CD4-positive, CD25-positive, alpha-beta regulatory T cell (primary cell): ENCODE data around the gene MC2R. TPM values are rescaled to one million over a fixed set of nuclear protein-coding genes. Genes with fewer than 3 reads are reported as not detected.
"Not testable (repeated sequence)": the region's sequence is repeated elsewhere in the genome, so short reads cannot be mapped to it uniquely, and the experiment has no call there.

Source experiments
- ATAC-seq, 2 donors: fragments of 150-1000 bp; cut with Tn5 transposase; one replicate each; pipeline ENCODE4 v1.10.0; 2021; ENCODE audit warnings: low read depth in 2 of 2, moderate number of reproducible peaks in 2 of 2, moderate library complexity in 1 of 2
- DNase-seq, 3 donors: peaks; one replicate each; pipeline versions ENCODE4 v3.0.0 to v3.0.0-alpha.2; 2012 to 2022; ENCODE audit warnings: mixed read lengths in 1 of 3
- H3K27ac ChIP-seq: one replicate; pipeline ENCODE4 v1.7.0; 2013; ENCODE audit warnings: mild to moderate bottlenecking, low read length; ENCODE audit not compliant: insufficient read depth, poor library complexity, severe bottlenecking
- H3K27me3 ChIP-seq: one replicate; pipeline ENCODE4 v1.7.0; 2013; ENCODE audit warnings: low read length; ENCODE audit not compliant: control insufficient read depth, insufficient read depth
- H3K36me3 ChIP-seq: one replicate; pipeline ENCODE4 v1.7.0; 2013; ENCODE audit warnings: mild to moderate bottlenecking, low read length, moderate library complexity; ENCODE audit not compliant: control insufficient read depth, insufficient read depth
- H3K4me1 ChIP-seq: 2 replicates; pipeline ENCODE4 v1.7.0; 2013; ENCODE audit warnings: mild to moderate bottlenecking, low read length; ENCODE audit not compliant: insufficient read depth, control insufficient read depth, poor library complexity, severe bottlenecking
- H3K4me3 ChIP-seq: one replicate; pipeline ENCODE4 v1.7.0; 2013; ENCODE audit warnings: low read depth, mild to moderate bottlenecking, low read length, moderate library complexity
- H3K9me3 ChIP-seq, 2 experiments: 1 replicate in 1 of 2; 2 replicates in 1 of 2; pipeline ENCODE4 v1.7.0; 2013; ENCODE audit warnings: low read length in 2 of 2, mild to moderate bottlenecking in 1 of 2, moderate library complexity in 1 of 2; ENCODE audit not compliant: control insufficient read depth in 2 of 2
- H3K27ac Mint-ChIP-seq, 3 donors: one replicate each; pipeline ENCODE4 v1.8.0; 2020 to 2022; ENCODE audit warnings: mild to moderate bottlenecking in 3 of 3, mixed read lengths in 3 of 3, moderate library complexity in 2 of 3
- H3K27me3 Mint-ChIP-seq: one replicate; pipeline ENCODE4 v1.8.0; 2022; ENCODE audit warnings: mild to moderate bottlenecking, mixed read lengths
- H3K36me3 Mint-ChIP-seq: one replicate; pipeline ENCODE4 v1.8.0; 2020; ENCODE audit warnings: mixed read lengths
- H3K4me1 Mint-ChIP-seq, 4 donors: one replicate each; pipeline ENCODE4 v1.8.0; 2020 to 2022; ENCODE audit warnings: mixed read lengths in 4 of 4, mild to moderate bottlenecking in 1 of 4
- H3K4me3 Mint-ChIP-seq, 4 donors: one replicate each; pipeline ENCODE4 v1.8.0; 2020 to 2022; ENCODE audit warnings: mild to moderate bottlenecking in 4 of 4, mixed read lengths in 4 of 4, moderate library complexity in 3 of 4
- H3K9me3 Mint-ChIP-seq, 7 donors: one replicate each; pipeline ENCODE4 v1.8.0; 2020 to 2022; ENCODE audit warnings: mixed read lengths in 7 of 7, mild to moderate bottlenecking in 3 of 7, moderate library complexity in 2 of 7
- polyA plus RNA-seq, 4 donors: library from polyadenylated mRNA; unstranded; fragments of 300-500 nt; fragmentation: Illumina TruSeq; gene quantifications; one replicate each; pipeline ENCODE4 v1.2.3, GENCODE V29; 2021
- total RNA-seq: library from RNA; stranded (reverse); gene quantifications from one replicate; pipeline ENCODE4 v1.2.3, GENCODE V29; 2022

Gene MC2R
- total and polyA plus RNA-seq, 5 donors from 2014 or later: not detected

DNA sequence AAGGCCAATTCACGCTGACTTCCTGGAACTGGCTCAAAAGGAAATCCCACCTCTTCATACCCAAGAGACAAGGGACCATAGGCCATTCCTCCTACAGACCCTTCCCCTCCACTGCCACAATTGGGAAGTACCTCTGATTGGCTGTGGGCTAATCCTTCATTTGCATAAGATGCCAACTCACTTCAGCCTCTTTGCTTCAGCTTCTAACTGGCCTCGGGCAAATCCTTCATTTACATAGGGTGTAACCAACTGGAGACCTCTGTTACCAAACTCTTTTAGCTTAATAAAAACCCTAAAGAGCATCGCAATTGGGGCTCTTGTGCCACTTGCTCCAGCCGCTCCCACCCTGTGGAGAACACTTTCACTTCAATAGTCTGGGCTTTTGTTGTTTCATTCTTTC, 38.2 kb downstream of the MC2R start:
- Mint-ChIP-seq H3K27me3 (peaks cover 4% of the 10 kb centered on the region), H3K4me3 (no peak overlapping the region), H3K4me1 (no peaks in the 10 kb centered on the region), H3K9me3 (peaks cover 0 to 1% (median 0%) of the 10 kb centered on the region in 7 donors), H3K27ac (no peak overlapping the region), H3K36me3 (no peaks in the 10 kb centered on the region)
- Histone ChIP-seq H3K9me3 (no peaks in the 10 kb centered on the region), H3K36me3 (no peaks in the 10 kb centered on the region), H3K4me3 (no peak overlapping the region), H3K27me3 (no peaks in the 10 kb centered on the region), H3K4me1 (no peaks in the 10 kb centered on the region), H3K27ac (no peak overlapping the region)
- ATAC-seq: no peak
- no peak for DNase-seq

- no peak for ATAC-seq
- H3K4me1 Mint-ChIP-seq: no peaks in the 10 kb centered on the region
- no peaks in the 10 kb centered on the region for H3K4me1 ChIP-seq
- peaks cover 0 to 1% (median 0%) of the 10 kb centered on the region in 7 donors for H3K9me3 Mint-ChIP-seq
- no peaks in the 10 kb centered on the region for H3K36me3 ChIP-seq
- H3K27ac ChIP-seq: no peak overlapping the region
- H3K27ac Mint-ChIP-seq: no peak overlapping the region
- peaks cover 14% of the 10 kb centered on the region for H3K27me3 Mint-ChIP-seq
- no peak overlapping the region for H3K4me3 Mint-ChIP-seq
- peaks cover 10% of the 10 kb centered on the region for H3K27me3 ChIP-seq
- no peak for DNase-seq
- H3K4me3 ChIP-seq: no peak overlapping the region
- no peaks in the 10 kb centered on the region for H3K36me3 Mint-ChIP-seq
- H3K9me3 ChIP-seq: no peaks in the 10 kb centered on the region
Observed at GRCh38 chr18:13874558-13874957, 40.8 kb downstream of the MC2R start.

DNA sequence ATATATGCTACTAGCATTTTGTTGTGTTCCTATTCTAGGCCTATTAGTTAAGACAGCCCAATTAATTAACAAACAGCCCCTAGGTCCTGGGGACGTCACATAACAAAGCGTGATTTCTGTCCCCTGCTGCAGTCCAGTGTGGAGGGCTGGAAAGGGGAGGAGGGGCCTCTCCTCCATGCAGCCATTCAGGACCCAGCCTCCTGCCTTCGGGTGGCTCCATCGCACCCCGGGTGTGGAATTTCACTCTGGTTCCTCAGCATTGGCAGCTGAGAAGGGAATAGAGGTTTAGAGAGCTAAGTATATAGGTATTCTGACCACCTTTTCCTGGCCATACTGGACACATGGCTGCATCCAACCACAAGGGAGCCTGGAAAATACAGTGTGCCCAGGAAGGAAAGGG, 42.4 kb downstream of the MC2R start:
- ATAC-seq: no peak
- no peaks in the 10 kb centered on the region for H3K9me3 ChIP-seq
- no peak overlapping the region for H3K27ac ChIP-seq
- H3K27me3 Mint-ChIP-seq: peaks cover 20% of the 10 kb centered on the region
- H3K27ac Mint-ChIP-seq: no peak overlapping the region
- peaks cover 10% of the 10 kb centered on the region for H3K27me3 ChIP-seq
- H3K4me3 ChIP-seq: no peak overlapping the region
- no peaks in the 10 kb centered on the region for H3K4me1 ChIP-seq
- no peaks in the 10 kb centered on the region for H3K36me3 ChIP-seq
- DNase-seq: no peak
- H3K4me1 Mint-ChIP-seq: peaks cover 0 to 4% (median 0%) of the 10 kb centered on the region in 4 donors
- H3K9me3 Mint-ChIP-seq: peaks cover 0 to under 1% (median 0%) of the 10 kb centered on the region in 7 donors
- H3K4me3 Mint-ChIP-seq: no peak overlapping the region
- no peaks in the 10 kb centered on the region for H3K36me3 Mint-ChIP-seq

GRCh38 chr18:13872373-13872772, 43.0 kb downstream of the MC2R start:
- Histone ChIP-seq H3K36me3 (no peaks in the 10 kb centered on the region), H3K9me3 (no peaks in the 10 kb centered on the region), H3K27ac (no peak overlapping the region), H3K4me1 (no peaks in the 10 kb centered on the region), H3K4me3 (no peak overlapping the region), H3K27me3 (peaks cover 10% of the 10 kb centered on the region)
- no peaks in the 10 kb centered on the region for H3K9me3 Mint-ChIP-seq
- H3K27ac Mint-ChIP-seq: no peak overlapping the region
- ATAC-seq: no peak
- H3K36me3 Mint-ChIP-seq: no peaks in the 10 kb centered on the region
- no peak for DNase-seq
- H3K4me3 Mint-ChIP-seq: no peak overlapping the region
- H3K4me1 Mint-ChIP-seq: peaks cover 0 to 4% (median 0%) of the 10 kb centered on the region in 4 donors
- H3K27me3 Mint-ChIP-seq: peaks cover 17% of the 10 kb centered on the region

DNA sequence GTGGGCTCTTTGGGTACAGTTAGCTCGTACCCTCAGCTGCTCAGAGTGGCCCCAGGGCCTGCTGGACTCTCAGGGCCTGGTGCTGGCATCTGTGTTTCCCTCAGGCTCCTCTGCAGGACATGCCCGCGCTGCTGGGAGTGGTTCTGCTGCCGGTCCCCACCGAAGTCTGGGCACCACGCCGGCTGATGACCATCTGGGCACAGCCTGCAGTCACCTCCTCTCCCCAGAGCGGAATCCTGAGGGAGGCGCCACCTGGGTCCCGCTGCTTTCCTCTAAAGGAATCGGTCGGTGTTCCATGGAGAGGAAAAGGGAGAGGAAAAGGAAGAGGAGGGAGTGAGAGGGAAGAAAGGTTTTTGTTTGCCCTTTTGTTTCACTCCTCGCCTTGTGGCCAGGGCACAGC, 43.6 kb downstream of the MC2R start:
- peaks cover 0 to 4% (median 0%) of the 10 kb centered on the region in 4 donors for H3K4me1 Mint-ChIP-seq
- no peak overlapping the region for H3K4me3 ChIP-seq
- ATAC-seq (no peak), DNase-seq (no peak)
- H3K27me3 ChIP-seq: peaks cover 13% of the 10 kb centered on the region
- H3K27ac Mint-ChIP-seq: no peak overlapping the region
- no peaks in the 10 kb centered on the region for H3K9me3 ChIP-seq
- H3K9me3 Mint-ChIP-seq: no peaks in the 10 kb centered on the region
- no peaks in the 10 kb centered on the region for H3K36me3 ChIP-seq
- H3K27ac ChIP-seq: no peak overlapping the region
- H3K36me3 Mint-ChIP-seq: no peaks in the 10 kb centered on the region
- peaks cover 16% of the 10 kb centered on the region for H3K27me3 Mint-ChIP-seq
- no peak overlapping the region for H3K4me3 Mint-ChIP-seq
- no peaks in the 10 kb centered on the region for H3K4me1 ChIP-seq

GRCh38 chr18:13868501-13869271, 46.6 kb downstream of the MC2R start:
- Histone ChIP-seq H3K27me3 (peaks cover 14% of the 10 kb centered on the region), H3K4me3 (no peak overlapping the region), H3K9me3 (no peaks in the 10 kb centered on the region), H3K27ac (no peak overlapping the region), H3K36me3 (no peaks in the 10 kb centered on the region), H3K4me1 (no peaks in the 10 kb centered on the region)
- DNase-seq: no peak
- Mint-ChIP-seq H3K9me3 (peaks cover 0 to 4% (median 0%) of the 10 kb centered on the region in 7 donors), H3K36me3 (no peaks in the 10 kb centered on the region), H3K4me3 (no peak overlapping the region), H3K27ac (no peak overlapping the region), H3K27me3 (peaks cover 19% of the 10 kb centered on the region), H3K4me1 (peaks cover 0 to 4% (median 0%) of the 10 kb centered on the region in 4 donors)
- no peak for ATAC-seq

DNA sequence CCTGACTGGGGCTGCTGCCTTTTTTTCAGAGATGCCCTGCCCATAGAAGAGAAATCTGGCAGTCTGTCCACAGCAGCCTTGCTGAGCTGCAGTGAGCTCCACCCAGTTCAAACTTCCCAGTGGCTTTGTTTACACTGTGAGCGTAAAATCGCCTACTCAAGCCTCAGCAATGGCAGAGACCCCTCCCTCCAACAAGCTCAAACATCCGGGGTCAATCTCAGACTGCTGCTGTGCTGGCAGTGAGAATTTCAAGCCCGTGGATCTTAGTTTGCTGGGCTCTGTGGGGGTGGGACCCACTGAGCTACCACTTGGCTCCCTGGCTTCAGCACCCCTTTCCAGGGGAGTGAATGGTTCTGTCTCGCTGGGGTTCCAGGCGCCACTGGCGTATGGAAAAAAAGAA, 52.4 kb downstream of the MC2R start:
- not testable (repeated sequence) for H3K27ac Mint-ChIP-seq, H3K4me1 ChIP-seq, H3K9me3 ChIP-seq, H3K27me3 ChIP-seq, DNase-seq, H3K4me3 Mint-ChIP-seq, H3K4me1 Mint-ChIP-seq, H3K4me3 ChIP-seq, ATAC-seq, H3K36me3 Mint-ChIP-seq, H3K27ac ChIP-seq, H3K36me3 ChIP-seq
- H3K27me3 Mint-ChIP-seq: peaks cover 11% of the 10 kb centered on the region
- peaks cover 0 to 19% (median 5%) of the 10 kb centered on the region in 7 donors for H3K9me3 Mint-ChIP-seq

DNA sequence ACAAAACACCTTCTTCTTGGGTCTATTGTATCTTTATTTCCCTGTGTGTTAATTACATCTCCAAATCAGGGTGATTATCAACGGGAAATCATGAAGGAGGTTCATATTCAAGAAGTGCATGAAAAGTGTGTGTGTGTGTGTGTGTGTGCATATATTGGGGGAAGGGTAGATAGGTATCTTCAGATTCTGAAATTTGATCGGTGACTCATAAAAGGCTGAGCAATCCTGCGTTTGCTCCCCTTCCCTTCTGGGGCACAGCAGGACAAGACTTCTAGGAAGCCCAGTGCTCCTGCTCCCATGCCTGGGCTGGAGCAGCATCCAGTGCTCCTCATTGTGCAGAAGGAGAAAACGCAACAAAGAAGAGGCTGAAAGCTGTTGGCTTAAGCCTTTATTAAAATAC, 65.5 kb downstream of the MC2R start:
- Mint-ChIP-seq H3K4me1 (no peaks in the 10 kb centered on the region), H3K27ac (no peak overlapping the region), H3K36me3 (no peaks in the 10 kb centered on the region), H3K9me3 (peaks cover 0 to 19% (median 4%) of the 10 kb centered on the region in 7 donors), H3K27me3 (peaks cover 6% of the 10 kb centered on the region), H3K4me3 (no peak overlapping the region)
- Histone ChIP-seq H3K27ac (no peak overlapping the region), H3K9me3 (peaks cover 0 to 8% of the 10 kb centered on the region in 2 experiments), H3K4me3 (no peak overlapping the region), H3K27me3 (no peaks in the 10 kb centered on the region), H3K4me1 (no peaks in the 10 kb centered on the region), H3K36me3 (no peaks in the 10 kb centered on the region)
- ATAC-seq (no peak), DNase-seq (no peak)
